IPS DF 6.9 (cell line): ENCODE results near the gene ATP1B3.
"Not testable (repeated sequence)": the region's sequence is repeated elsewhere in the genome, so short reads cannot be mapped to it uniquely, and the experiment has no call there.

Source experiments
- DNase-seq: peaks from one replicate; pipeline ENCODE4 v3.0.0-alpha.2; 2013; ENCODE audit warnings: low read depth, low spot score
- H3K27ac ChIP-seq: one replicate; pipeline ENCODE4 v1.5.1; 2013; ENCODE audit warnings: low read length, control low read depth
- H3K27me3 ChIP-seq: 2 replicates; pipeline ENCODE4 v1.6.1; 2013; ENCODE audit warnings: mild to moderate bottlenecking, low read length; ENCODE audit not compliant: control insufficient read depth, insufficient read depth
- H3K36me3 ChIP-seq: 2 replicates; pipeline ENCODE4 v1.6.1; 2013; ENCODE audit warnings: low read length; ENCODE audit not compliant: control insufficient read depth, insufficient read depth
- H3K4me1 ChIP-seq: 2 replicates; pipeline ENCODE4 v1.6.1; 2013; ENCODE audit warnings: low read length; ENCODE audit not compliant: control insufficient read depth, insufficient read depth
- H3K4me3 ChIP-seq: 2 replicates; pipeline ENCODE4 v1.5.1; 2013; ENCODE audit warnings: mild to moderate bottlenecking, low read length
- H3K9me3 ChIP-seq: 2 replicates; pipeline ENCODE4 v1.6.1; 2013; ENCODE audit warnings: low read length, inconsistent platforms; ENCODE audit not compliant: control insufficient read depth, insufficient read depth
- WGBS: extraction: QIAGEN DNeasy Blood & Tissue Kit; methylation state at CpG from one replicate; pipeline ENCODE4 v1.1.7; 2013; ENCODE audit warnings: mixed read lengths, missing lambda C conversion rate; ENCODE audit not compliant: insufficient read length, insufficient coverage; 5-methylcytosine and 5-hydroxymethylcytosine counted together

ATP1B3 gene

GRCh38 chr3:141959589-141960554 lies 83.4 kb downstream of the ATP1B3 start:
- no CpG with 5 or more reads among the region's 8 CpGs for whole genome bisulfite sequencing

GRCh38 chr3:141960731-141961130 lies 84.3 kb downstream of the ATP1B3 start:
- no peak for DNase-seq
- no peaks in the 10 kb centered on the region for H3K9me3 ChIP-seq
- no CpG with 5 or more reads among the region's 3 CpGs for WGBS
- H3K27me3 ChIP-seq, result no peaks in the 10 kb centered on the region
- H3K4me3 ChIP-seq, result no peak overlapping the region
- H3K36me3 ChIP-seq, result peaks cover 10% of the 10 kb centered on the region; the same call in 1 of the 2 replicates
- no peak overlapping the region for H3K27ac ChIP-seq
- H3K4me1 ChIP-seq, result no peaks in the 10 kb centered on the region

More at GRCh38 chr3:141959589-141960554, 83.4 kb downstream of the ATP1B3 start:
- Histone ChIP-seq H3K4me3 (no peak overlapping the region), H3K27ac (no peak overlapping the region), H3K27me3 (no peaks in the 10 kb centered on the region), H3K9me3 (no peaks in the 10 kb centered on the region), H3K4me1 (no peaks in the 10 kb centered on the region), H3K36me3 (peaks cover 10% of the 10 kb centered on the region; the same call in 1 of the 2 replicates)
- DNase-seq, result no peak

- peaks cover 10% of the 10 kb centered on the region; the same call in 1 of the 2 replicates for H3K36me3 ChIP-seq
- H3K27me3 ChIP-seq, result no peaks in the 10 kb centered on the region
- H3K4me1 ChIP-seq, result no peaks in the 10 kb centered on the region
- no peak overlapping the region for H3K4me3 ChIP-seq
- H3K27ac ChIP-seq, result no peak overlapping the region
- DNase-seq, result no peak
- H3K9me3 ChIP-seq, result no peaks in the 10 kb centered on the region
- no CpG with 5 or more reads among the region's 4 CpGs for WGBS
These were observed 86.9 kb downstream of the ATP1B3 start for GRCh38 chr3:141963301-141963700.

GRCh38 chr3:141965471-141965870 lies 89.0 kb downstream of the ATP1B3 start:
- no peak for DNase-seq
- H3K9me3 ChIP-seq, result no peaks in the 10 kb centered on the region
- no peaks in the 10 kb centered on the region for H3K27me3 ChIP-seq
- H3K4me3 ChIP-seq, result no peak overlapping the region
- no peak overlapping the region for H3K27ac ChIP-seq
- WGBS, result no CpG with 5 or more reads among the region's 1 CpG
- peaks cover 13% of the 10 kb centered on the region; the same call in 1 of the 2 replicates for H3K36me3 ChIP-seq
- H3K4me1 ChIP-seq, result no peaks in the 10 kb centered on the region

DNA sequence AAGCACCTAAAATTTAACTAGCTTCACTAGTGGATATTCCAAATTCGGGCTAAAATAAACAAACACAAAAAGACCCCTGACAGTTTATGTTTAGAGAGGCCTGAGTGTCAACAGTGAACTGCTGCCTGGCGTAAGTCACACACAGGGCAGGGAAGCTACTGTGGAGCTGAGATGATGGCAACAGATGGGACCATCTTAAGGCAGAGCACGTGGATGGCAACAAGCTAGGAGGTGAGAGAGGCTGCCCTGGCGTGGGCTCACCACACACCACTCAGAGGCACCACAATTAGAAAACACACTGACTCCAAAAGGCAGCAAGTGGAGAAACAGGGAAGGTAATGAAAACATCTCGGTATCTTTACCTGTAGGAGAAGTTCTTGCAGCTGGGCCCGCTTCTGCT lies 93.3 kb downstream of the ATP1B3 start:
- Histone ChIP-seq H3K4me1 (no peaks in the 10 kb centered on the region), H3K27me3 (no peaks in the 10 kb centered on the region), H3K27ac (no peak overlapping the region), H3K4me3 (no peak overlapping the region), H3K9me3 (no peaks in the 10 kb centered on the region), H3K36me3 (peaks cover 3% of the 10 kb centered on the region; the same call in 1 of the 2 replicates)
- DNase-seq, result no peak
- no CpG with 5 or more reads among the region's 6 CpGs for WGBS

GRCh38 chr3:141971571-141971970 lies 95.1 kb downstream of the ATP1B3 start:
- DNase-seq, result no peak
- Histone ChIP-seq H3K4me1 (no peaks in the 10 kb centered on the region), H3K36me3 (peaks cover 3% of the 10 kb centered on the region; the same call in 1 of the 2 replicates), H3K27me3 (no peaks in the 10 kb centered on the region), H3K9me3 (no peaks in the 10 kb centered on the region), H3K27ac (no peak overlapping the region), H3K4me3 (no peak overlapping the region)
- WGBS, result no CpG with 5 or more reads among the region's 1 CpG

- WGBS, result no CpG with 5 or more reads among the region's 2 CpGs
- no peaks in the 10 kb centered on the region for H3K27me3 ChIP-seq
- no peak for DNase-seq
- H3K36me3 ChIP-seq, result peaks cover 3% of the 10 kb centered on the region; the same call in 1 of the 2 replicates
- H3K27ac ChIP-seq, result no peak overlapping the region
- no peaks in the 10 kb centered on the region for H3K4me1 ChIP-seq
- H3K9me3 ChIP-seq, result no peaks in the 10 kb centered on the region
- H3K4me3 ChIP-seq, result no peak overlapping the region
These were observed 96.0 kb downstream of the ATP1B3 start for GRCh38 chr3:141972399-141972798.

DNA sequence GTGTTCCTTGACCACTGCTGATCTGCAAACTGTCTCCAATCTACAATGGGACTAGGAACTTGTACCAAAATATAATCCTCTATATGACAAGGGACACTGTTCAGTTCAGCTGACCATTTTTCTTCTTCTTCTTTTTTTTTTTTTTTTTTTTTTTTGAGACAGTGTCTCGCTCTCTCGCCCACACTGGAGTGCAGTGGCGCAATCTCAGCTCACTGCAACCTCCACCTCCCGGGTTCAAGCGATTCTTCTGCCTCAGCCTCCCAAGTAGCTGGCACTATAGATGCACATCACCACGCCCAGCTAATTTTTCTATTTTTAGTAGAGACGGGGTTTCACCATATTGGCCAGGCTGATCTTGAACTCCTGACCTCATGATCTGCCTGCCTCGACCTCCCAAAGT lies 98.3 kb downstream of the ATP1B3 start:
- H3K9me3 ChIP-seq, H3K27ac ChIP-seq, H3K4me1 ChIP-seq, DNase-seq, H3K27me3 ChIP-seq, H3K4me3 ChIP-seq, H3K36me3 ChIP-seq: not testable (repeated sequence)
- WGBS, result no CpG with 5 or more reads among the region's 8 CpGs
